Inferior parietal cortex (tissue), 1 donor: ENCODE results near the gene HIVEP2.

Experiments
- DNase-seq: peaks from one replicate; pipeline ENCODE4 v3.0.0-alpha.2; 2016; ENCODE audit errors: extremely low spot score

HIVEP2 gene

DNA sequence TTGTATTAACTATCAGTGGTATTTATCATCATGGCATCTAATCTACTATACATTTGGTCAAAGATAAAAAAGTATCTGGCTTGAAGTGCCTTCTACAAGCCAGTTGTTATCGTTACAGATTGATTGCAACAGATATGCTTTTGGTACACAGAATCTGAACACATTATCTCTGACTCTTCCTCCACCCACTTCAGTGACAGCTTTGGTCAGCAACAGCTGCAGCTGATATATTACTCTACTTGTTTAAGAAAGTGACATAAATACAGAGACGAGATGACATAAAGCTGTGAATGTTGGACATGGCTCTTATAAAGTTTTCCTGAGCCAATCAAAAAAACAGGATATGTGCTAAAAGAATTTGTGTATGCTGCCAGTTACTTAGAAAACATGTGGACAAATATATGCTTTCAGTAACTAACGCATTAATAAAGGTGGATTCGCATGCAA, 77.6 kb downstream of the HIVEP2 start:
- no peak for DNase-seq

- no peak for DNase-seq
These were observed 81.0 kb downstream of the HIVEP2 start for GRCh38 chr6:142863981-142864380.

- no peak for DNase-seq
These were observed 83.3 kb downstream of the HIVEP2 start for GRCh38 chr6:142861711-142862110.

DNA sequence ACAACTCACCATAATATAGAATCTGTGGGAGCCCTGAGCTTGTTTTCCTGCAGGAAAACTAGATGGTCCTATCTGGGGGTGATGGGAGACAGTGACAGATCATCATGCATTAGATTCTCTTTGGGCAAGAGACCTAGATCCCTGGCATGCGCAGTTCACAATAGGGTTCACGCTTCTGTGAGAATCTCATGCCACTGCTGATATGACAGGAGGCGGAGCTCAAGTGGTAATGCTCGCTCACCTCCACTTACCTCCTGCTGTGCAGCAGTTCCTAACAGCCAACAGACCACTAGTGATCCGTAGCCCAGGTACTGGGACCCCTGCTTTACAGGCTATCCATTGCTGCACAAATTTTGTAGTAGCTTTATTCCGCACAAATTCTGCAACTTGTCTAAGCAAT, 84.5 kb downstream of the HIVEP2 start:
- DNase-seq, result no peak

DNA sequence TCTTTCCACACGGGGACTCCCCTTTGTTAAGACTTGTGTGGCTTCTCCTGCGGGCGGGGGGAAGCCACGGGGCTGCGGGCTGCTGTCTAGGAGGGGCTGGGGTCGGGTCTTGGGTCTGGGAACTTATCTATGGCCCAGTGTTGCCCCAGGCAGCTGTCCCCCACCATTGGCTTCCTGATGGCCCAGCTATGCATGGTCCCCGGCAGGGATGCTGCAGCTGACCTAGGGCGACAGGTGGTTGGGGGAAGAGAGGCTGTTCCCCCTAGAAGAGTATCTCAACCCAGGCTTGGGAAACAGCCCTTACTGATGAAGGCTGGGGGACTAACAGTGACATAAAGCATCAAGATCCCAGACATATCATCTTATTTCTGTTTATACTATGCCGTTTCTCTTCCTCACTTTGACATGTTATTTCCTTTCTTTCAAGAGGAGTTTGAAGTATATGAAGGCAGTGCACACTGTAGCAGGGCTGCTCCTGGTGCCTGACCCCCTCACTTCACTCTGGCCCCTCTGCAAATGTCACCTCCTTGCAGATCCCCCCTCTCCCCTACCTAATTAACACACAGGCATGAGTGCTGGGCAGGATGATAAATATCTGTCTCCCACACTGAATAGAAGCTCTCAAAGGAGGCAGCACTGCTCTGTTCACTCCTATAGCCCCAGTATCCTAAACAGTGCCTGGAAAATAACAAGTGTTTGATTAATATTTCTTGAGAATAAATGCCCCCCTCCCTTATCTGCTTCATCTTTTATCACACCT, 87.0 kb downstream of the HIVEP2 start:
- DNase-seq, result no peak

- peak; percentile 37 for DNase-seq
These were observed 87.7 kb downstream of the HIVEP2 start for GRCh38 chr6:142857233-142857761.

DNA sequence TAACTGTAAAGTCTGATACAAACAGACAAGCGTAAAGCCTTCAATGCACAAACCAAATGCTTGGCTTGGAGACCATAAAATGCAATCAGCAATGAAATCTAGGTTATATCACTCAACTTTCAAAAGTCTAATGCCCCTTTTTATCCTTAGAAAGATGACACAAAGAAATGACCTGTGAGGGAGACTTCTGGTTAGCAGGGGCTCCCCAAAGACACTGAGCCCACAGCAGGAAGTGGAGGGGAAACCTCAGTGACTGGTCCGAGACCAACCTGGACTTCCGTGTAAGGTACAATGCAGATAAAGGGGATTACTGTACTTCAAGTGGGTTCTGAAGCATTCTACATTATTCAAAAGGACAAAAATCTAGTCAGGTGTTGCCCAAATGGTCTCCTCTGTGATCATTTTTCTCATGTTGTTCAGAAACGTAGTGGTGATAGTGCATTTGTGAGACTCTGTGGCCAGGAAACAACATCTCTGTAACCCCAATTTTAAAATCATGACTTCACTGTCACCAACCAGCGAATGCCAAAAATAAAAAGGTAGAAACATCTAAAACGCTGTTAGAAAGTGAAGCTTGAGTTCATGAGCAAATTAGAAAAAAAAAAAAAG, 88.2 kb downstream of the HIVEP2 start:
- no peak for DNase-seq

DNA sequence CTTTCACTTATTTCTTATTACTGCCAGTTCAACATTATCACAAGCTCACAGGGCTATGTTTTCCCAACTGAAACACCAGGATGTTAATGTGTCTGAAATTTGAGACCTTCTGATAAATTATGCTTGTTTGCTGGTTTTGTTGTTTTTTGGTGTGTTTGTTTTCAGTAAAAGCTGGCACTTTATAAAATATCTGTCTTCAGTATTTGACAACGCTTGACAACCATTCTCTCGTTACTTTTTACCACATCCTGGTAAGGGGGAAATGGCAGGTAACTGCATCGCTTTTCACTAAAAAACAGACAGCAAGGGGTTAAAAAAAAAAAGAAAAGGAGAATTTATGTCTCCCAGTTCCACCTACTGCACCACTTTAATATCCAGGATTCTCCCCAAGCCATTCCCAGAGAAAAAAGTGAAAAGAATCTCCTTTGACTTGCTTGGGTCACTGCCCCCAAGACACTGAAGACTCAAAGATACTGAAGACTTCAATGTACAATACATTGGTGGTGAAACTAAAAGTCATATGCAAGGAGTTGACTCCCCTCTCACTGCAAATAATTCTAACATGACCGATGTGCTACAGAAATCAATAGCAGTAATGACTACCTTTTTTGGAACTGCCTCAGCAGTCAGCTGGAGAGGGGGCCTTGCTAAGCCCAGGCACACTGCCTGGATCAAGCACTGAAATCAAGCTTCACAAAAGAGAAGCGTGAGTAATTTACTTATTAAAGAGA, 88.9 kb downstream of the HIVEP2 start:
- no peak for DNase-seq

GRCh38 chr6:142854589-142855488, 90.1 kb downstream of the HIVEP2 start:
- no peak for DNase-seq

GRCh38 chr6:142853244-142854180, 91.5 kb downstream of the HIVEP2 start:
- no peak for DNase-seq

- DNase-seq, result no peak
These were observed 93.4 kb downstream of the HIVEP2 start for GRCh38 chr6:142851601-142852000.

DNA sequence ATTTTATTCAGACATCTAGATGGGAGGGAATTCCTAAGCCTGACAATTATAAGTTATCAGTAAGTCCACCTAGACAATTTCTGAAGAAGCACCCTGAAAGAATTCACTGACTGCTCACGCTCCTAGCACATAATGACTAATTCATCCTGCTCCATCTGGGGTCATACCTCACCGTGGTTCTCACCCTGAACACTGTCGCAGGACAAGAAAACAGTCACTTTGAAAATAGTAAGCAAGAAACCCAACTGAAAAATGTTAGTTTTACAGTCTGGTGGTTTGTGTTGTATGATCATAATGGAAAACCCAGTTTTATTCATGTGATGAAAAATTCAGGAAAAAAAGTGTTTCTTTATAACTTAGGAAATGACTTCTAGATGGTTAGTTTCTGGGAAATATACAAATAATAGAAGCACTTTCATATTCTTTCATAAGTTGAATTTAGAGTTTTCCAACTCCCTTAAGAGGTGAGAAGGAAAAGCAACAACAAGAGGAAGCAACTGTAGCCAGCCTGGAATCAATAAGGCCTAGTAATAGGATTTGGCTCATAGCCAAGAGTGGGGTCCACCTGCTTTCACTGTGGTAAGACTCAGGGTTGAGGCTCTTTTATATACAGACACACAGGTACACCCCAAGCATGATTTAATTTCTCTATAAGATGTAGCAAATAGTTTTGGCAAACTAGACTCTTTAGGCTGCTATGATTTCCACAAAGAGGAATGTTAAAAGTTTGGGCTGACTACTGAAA, 94.1 kb downstream of the HIVEP2 start:
- no peak for DNase-seq

DNA sequence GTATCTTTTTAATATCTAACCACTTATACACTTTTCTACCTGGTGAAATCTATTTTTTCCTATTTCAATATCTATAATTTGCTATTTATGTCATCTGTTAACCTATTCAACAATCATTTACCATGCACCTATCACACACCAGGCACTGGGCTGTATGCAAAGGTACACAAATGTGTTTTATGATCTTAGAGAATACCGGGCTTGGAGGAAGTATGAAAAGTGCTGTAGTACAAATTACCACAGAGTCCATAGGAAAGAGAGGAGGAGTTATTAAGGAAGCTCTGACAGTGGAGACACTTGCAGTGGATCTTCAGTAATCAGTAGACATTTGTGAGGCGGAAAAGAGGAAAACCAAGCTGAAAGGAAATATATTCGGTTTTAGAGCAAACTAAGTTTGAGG, 96.0 kb downstream of the HIVEP2 start:
- DNase-seq, result no peak

GRCh38 chr6:142848156-142848555, 96.8 kb downstream of the HIVEP2 start:
- no peak for DNase-seq

DNA sequence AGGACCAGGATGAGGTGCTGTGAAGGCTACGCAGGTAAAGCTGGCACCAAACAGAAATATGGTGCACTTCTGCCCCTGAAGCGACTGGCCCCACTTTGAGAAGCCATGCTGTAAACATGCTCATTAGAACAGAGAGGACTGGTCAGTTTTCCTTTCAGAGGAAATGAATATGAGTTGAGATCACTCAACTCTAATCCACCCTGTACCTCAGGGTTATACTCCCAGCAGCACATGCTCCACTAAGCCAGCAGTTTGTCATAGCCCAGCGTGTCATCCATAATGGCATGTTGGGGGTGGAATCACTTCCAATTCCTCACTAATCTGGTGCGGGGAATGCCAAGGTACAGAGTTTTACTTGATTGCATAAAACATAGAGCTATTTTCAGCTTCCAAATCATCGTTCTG, 98.1 kb downstream of the HIVEP2 start:
- DNase-seq, result no peak

DNA sequence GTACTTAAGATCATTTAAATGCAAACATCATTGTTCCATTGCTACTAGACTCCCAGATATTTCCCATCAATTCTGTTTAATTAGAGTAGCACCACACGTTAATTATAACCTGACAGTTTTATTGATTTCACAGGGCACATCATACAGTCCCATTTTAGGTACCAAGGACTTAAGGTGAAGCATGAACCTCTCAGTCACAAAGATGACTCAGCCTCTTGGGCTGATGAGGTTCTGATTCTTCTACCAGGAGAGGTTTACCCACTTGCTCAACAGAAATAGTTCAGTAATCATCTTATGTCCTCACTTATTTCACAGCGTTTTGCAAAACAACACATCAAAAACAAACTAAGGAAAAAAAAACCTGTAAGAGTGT, 98.5 kb downstream of the HIVEP2 start:
- DNase-seq, result peak; percentile 48

DNA sequence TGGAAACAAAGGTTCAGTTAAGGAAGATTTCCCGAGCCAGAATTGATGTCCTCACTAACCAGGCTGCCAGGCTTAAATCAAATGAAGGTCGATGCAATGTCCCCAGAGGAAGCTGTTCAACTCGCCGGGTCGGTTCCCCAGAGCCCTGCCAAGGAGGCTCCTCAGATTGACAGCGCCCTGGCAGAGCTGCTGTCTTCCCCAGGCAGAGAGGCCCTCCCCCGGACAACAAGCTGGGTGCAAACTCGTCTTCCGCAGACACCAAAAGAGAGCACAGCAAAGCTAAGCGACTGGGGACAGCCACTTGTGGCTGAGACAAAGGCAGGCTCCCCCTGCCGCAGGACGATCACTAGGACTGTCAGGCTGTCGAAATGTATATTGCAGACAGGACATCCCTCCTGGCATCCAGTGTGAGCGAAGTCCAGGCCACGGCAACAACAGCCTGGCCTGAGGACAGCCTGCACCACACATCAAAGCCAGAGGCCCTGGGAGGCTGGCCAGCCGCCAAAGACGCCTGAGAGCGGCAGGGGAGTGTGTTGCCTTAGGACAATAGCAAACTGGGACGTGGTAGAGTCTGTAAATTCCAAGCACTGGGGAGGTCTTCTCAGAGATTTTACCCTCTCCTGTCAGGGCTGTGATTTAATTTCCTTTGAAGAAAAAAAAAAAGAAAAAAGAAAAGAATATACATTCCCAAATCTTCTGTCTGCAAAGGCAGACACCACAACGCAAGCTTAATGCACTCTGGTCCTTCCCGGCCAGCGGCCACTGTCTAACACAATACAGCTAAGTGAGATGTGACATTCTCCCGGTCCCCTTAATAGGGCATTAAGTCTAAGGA, 99.1 kb downstream of the HIVEP2 start:
- peak; percentile 79 for DNase-seq

DNA sequence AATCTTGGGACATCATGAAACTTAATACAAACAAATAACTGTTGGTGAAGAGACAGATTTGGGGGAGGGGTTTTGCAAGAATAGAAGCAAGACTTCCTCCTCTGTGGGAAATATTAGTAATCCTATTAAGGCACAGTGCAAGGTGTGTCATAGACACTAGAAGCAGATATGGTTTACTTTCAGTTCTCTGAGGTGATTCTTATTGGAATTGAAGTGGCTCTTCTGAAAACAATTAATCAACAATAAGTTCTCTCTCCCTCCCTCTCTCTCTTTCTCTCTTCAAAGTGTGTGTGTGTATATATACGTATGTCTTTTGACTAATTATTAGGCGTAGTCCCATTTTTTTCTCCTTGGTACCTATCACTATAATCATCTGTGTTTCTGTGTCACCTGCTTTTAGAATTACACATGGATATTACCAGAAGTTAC, 99.8 kb downstream of the HIVEP2 start:
- DNase-seq, result no peak
